Embryonic facial prominence (tissue), 1 donor: ENCODE measurements around the gene EMP3.
A peak's percentile ranks its signal among the peaks of the same experiment; 100 is the strongest.
"Not testable (repeated sequence)": the region's sequence is repeated elsewhere in the genome, so short reads cannot be mapped to it uniquely, and the experiment has no call there.

ENCODE experiments used
- DNase-seq: peaks from one replicate; pipeline ENCODE4 v3.0.0-alpha.2; 2016; ENCODE audit errors: extremely low spot score

The EMP3 gene, protein sequence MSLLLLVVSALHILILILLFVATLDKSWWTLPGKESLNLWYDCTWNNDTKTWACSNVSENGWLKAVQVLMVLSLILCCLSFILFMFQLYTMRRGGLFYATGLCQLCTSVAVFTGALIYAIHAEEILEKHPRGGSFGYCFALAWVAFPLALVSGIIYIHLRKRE

DNA sequence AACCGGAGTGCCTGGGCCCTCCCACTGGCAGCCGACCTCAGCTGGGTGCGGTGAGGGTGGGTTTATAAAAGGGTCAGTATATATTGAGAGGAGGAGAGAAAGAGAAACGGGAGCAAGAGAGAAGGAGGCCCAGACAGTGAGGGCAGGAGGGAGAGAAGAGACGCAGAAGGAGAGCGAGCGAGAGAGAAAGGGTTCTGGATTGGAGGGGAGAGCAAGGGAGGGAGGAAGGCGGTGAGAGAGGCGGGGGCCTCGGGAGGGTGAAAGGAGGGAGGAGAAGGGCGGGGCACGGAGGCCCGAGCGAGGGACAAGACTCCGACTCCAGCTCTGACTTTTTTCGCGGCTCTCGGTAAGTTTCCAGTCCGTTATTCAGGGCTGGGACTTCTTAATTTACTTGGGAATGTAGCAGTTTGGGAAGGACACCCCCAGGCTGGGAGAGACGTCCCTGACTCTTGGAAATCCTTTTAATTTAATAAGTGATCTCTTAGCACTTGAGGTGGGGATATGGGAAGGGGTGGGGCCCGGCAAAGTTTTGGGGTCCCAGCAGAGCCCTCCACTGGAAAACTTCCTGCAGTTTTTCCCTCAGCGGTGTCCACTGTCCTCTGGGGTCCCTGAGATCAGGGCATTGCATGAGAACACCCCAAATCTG lies at the start of gene EMP3:
Gene EMP3, plus strand, starts transcription at position 288 of the 646 bp plus-strand sequence. CDS start 1,293 bp downstream, outside the sequence.
- DNase-seq = peak; percentile 95

DNA sequence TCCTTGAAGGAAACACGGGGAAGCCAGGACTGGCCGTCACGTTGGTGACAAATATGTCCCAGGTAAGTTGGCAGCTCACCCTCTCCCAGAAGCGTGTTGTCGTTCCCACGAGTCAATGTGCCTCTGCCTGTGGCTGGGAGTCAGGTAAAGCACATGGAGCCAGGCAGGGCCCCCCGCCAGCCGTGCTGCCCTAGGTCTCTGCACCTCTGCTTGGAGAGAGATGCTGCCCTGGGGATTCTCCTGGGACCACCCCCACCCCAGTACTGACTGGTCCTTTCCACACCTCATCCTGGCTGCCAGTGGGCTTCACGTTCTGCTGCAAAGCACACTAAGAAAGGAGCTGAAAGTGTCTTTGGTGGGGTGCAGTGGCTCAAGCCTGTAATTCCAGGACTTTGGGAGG lies 45.6 kb upstream of the EMP3 start:
- no peak for DNase-seq

DNA sequence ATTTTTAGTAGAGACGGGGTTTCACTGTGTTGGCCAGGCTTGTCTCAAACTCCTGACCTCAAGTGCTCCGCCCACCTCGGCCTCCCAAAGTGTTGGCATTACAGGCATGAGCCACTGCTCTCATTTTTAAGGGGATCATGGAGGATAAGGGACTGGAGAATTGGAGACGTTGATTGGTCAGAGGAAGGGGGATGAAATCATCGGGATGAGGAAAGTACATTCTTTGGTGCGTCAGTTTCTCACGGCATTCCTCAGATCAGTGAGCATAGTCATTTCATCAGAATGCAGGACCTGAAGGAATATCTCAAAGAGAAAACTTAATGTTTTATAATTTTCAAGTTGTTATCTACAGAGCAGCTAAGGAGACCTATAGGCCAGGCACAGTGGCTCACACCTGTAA lies 41.4 kb upstream of the EMP3 start:
- no peak for DNase-seq

DNA sequence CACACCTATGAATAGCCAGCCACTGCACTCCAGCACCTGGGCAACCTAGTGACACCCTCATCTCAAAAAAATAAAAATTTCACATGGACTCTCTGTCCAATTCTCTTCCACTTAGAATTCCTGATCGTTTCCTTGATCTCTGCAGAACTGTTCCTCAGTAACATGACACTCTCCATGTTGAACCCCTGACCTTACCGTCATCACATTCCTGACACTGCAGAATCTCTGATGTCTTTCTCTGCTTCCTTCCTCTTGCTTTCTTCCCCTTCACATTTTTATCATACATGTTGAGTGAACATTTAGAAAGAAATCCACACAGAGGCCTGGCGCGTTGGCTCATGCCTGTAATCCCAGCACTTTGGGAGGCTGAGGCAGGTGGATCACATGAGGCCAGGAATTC lies 40.5 kb upstream of the EMP3 start:
- DNase-seq = no peak

DNA sequence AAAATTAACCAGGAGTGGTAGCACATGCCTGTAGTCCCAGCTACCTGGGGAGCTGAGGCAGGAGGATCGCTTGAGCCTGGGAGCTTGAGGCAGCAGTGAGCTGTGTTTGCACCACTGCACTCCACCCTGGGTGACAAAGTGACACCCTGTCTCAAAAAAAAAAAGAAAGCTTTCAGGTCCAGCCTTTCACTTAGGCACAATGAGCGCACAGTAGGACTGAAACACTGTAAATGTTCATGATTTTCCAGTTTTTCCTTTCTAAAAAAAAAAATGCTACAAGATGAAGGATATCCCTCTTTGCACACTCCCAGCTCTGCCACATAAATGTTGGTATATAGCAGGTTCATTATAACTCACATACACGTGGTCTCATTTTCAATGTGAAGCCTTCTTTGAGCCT lies 37.6 kb upstream of the EMP3 start:
- DNase-seq = no peak

DNA sequence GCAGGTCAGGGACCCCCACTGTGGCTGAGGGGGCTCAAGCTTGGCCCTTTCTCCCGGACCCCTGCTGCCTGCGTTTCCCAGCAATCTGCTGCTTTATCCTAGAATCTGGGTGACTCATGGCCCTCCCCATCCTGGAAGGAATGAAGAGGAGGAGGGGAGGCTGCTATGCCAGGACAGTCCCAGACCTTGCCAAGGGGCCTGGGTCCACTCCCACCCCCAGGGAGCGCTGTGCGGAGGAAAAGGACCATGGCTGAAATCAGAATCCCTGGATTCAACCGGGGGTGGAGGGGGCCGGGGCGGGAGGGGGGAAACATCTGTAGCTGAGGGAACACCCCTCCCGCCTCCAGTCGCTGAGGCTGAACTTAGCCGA lies 35.0 kb upstream of the EMP3 start:
- no peak for DNase-seq

DNA sequence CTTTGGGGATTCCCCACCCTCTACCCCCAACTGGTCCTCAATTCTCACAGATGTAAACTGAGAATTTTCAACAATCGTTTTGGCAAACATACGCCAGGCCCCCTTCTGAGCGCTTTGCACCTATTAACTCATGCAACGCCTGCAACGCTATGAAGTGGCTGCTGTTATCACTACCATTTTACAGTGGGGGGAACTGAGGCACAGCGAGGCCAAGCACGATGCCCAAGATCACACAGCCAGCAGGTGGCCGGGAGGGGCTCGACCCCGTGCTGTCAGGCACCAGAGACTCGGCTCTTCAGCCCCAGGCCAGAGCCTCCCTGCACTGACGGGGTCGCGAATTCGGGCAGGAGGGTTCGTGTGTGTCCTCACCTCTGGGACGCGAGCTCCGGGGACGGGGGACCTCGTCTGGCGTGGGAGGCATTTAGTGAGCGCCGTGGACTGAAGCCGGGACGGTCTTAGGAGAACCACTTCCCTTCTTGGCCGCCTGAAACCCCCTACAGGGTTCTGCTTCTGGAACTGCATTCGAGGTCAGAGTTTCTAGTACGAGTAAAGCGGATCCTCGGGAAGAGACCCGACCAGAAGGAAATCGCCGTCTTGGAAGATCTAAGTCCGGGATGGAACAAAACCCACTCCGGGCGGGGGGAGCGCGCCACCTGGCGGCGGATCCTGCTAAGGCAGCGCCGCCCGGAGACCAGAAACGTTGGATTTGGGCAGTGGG lies 34.4 kb upstream of the EMP3 start:
- peak; percentile 43 for DNase-seq

DNA sequence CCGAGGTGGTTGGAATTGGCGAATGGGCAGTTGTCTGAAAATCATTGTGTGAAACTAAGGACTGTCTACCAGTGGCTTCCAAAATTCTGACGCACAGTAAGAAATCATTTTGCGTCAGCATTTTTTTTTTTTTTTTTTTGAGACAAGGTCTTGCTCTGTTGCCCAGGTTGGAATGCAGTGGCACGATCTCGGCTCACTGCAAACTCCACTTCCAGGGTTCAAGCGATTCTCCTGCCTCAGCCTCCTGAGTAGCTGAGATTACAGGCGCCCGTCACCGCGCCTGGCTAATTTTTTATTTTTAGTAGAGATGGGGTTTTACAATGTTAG lies 33.9 kb upstream of the EMP3 start:
- not testable (repeated sequence) for DNase-seq

DNA sequence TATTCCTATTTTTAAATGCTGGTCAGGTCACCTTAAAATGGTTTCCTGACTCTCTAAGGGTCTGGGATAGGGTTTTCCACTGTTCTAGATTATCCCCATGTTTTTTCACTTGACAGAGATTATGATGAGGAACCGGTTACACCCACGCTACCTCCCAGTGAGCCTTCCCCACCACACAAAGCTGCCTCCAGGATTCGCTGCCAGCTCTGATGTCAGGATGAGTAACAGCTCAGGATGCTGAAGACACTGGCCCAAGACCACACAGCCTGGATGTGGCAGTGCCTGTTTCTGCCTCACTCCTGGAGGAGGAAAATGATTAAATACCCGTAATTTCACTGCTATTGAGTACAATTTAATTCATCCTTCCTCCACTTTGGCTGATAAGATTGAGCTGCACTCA lies 32.6 kb upstream of the EMP3 start:
- DNase-seq = no peak

DNA sequence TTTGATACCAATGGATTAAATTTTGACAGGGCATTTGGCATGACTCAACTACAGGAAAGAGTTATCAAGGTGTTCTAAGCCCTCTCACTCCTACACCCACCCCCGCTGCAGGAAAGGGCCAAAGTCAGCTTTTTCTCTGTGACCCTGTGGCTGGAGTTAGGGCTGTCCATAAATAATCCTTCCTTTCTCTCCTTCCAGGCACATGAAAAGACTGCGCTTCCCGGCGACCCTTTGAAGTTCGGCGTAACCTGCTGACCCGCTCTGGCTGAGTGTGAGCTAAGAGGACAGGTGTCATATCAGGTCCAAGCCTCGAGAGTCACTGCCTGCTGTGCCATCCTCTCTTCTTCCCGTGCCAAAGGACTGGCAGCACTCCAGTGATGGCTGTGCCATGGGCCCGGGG lies 29.9 kb upstream of the EMP3 start:
- no peak for DNase-seq

DNA sequence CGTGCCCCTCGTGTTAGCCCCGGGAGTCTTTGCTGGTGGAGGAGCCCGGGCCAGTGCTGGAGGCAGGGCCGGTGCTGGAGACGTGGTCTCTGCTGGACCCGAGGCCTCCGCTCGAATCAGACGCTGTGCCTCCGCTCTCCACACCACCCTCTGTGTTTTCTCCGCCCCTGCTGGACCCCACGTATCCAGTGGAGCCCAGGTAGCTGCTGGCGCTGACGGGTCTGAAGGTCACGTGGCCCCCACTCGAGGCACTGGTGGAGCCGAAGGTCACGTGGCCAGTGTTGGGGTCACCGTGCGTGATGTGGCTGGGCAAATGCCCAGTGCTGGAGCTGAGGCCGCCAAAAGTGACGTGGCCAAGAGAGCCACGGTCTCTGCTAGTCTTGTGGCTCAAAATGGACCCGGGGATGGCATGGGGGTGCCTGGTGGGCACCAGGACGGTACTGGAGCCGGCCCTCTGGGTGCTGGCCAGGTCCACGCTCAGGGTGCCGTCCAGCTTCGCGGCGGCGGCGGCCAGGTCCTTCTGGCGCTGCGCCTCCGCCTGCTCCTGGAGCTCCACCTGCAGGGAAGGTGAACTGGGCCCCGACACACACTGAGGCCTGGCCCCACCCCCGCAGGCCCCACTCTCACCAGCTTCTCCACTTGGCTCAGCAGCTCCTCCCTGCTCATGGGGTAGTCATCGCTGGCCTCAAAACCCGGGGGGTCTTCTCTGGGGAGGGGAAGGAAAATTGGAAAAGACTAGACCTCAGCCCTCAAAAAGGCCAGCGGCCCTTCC lies 28.2 kb upstream of the EMP3 start:
- DNase-seq = no peak

DNA sequence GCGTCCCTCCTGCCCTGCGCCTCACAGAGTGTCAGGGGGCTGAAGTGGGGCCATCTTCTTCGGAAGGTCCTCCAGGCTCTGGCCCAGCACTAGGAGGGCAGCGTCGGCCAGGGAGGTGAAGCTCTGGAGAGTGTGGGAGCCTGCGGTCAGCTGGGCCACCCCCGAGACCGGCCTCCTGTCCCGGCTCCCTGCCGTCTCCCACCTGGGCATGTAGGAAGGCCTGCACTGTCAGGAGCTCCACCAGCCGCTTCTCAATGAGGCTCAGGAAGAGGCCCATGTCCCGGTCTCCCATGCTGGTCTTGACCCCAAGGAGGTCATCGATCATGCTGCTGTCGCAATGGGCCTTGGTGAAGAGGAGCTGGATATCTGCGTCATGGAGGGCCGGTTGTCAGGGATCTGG lies 27.4 kb upstream of the EMP3 start:
- DNase-seq = no peak

DNA sequence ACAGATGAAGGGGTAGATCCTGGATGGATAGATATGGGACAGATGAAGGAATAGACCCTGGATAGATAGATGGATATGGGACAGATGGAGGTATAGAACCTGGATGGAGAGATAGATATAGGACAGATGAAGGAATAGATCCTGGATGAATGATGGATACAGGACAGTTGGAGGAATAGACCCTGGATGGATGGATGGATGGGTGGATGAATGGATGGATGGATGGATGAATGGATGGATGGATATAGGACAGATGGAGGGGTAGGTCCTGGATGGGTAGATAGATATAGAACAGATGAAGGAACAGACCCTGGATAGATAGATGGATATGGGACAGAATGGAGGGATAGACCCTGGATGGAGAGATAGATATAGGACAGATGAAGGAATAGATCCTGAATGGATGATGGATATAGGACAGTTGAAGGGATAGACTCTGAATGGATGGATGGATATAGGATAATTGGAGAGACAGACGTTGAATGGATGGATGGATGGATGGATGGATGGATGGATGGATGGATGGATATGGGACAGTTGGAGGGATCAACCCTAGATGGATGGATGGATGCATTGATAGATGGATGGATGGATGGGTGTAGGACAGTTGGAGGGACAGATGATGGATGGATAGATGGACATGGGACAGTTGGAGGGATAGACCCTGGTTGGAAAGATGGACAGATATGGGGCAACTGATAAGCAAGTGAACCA lies 23.3 kb upstream of the EMP3 start:
- DNase-seq = no peak

DNA sequence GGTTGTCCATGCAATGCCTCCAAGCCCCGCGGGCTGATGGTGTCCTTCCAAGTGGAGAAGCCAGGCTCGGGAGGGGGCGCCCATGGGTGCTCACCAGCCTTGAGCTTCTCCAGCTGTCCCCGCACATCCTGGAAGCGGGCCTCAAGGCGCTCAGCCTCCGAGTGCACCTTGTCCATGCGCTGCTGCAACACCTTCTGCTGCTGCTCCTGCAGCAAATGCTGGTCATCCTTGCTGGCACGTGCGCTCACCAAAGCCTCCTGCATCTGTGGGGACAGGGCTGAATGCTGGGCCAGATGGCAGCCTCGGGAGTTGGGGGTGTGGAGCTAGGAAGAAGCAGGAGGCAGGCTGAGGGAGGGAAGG lies 22.8 kb upstream of the EMP3 start:
- no peak for DNase-seq

DNA sequence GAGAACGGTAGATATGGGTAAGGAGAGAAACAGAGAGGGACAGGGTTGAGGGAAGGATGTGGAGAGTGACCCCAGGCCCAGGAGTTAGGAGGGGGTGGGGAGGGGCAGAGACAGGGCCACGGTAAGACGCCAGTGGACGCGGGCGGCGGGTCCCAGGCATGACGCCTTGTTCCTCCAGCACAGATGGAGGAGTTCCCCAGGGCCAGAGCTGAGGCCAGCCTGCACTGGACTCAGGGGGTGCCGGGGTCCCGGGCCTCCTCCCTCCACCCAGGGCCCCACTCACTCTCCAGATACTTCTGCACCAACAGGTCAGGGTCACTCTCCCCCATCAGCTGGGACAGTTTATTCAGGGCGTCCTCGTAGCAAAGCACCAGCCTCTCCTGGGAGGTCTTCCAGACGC lies 22.0 kb upstream of the EMP3 start:
- DNase-seq = no peak

DNA sequence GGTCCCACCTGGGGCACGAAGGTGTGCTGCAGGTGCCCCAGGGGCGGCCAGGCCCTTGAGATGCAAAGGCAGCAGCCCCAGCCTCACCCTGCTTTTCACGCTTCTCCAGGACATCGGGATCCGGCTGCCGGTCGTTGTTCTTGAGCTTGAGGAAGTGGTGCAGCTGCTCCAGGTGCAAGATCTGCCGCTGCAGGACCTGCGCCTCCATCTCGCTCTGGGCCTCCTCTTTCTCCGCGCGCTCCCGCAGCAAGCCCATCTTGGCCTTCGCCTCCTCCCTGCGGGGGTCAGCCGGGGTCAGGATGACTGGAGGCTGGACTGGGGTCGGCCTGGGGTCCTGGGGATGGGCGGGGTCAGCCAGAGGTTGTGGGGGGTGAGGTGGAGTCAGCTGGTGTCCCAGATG lies 21.5 kb upstream of the EMP3 start:
- no peak for DNase-seq

DNA sequence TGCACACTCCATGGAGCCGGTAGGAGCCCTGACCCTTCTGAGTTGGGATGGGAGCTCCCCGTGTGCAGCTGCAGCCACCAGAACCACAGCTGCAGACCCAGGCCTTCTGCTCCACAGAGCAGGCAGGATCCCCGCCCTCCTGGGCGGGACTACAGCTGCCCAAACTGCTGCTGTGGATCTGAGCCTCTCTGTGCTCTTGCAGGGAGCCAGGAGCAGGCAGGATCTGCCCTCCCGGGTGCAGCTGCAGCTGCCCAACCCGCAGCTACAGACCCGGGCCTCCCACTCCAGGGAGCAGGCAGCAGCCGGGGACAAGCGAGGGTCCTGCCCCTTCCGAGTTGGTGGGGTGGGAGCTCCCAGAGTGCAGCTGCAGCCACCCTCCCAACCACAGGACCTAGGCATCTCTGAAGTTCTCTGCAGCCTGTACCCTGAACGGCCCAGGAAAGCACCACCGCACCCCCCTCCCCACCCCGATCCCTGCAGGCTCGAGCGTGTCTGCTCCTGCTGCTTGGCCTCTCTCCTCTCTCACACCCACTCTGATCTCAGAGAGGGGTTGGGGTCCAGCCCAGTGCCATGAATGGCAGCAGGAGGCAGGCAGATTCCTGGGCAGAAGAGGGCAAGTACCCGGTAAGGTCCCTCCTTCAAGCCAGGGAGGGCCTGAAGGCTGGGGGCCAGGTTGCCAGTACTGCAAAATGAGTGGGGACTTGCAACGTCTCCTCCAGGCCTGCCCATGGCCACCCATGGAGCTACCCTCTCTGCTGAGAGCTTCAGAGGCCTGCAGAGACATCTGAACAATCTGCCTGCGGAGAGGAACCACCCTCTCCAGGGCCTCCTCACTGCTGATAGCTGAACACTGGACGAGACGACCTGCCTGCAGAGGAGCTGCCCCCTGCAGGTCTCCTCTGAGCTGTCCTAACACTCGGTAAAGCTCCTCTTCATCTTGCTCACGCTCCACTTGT lies 16.4 kb upstream of the EMP3 start:
- no peak for DNase-seq

DNA sequence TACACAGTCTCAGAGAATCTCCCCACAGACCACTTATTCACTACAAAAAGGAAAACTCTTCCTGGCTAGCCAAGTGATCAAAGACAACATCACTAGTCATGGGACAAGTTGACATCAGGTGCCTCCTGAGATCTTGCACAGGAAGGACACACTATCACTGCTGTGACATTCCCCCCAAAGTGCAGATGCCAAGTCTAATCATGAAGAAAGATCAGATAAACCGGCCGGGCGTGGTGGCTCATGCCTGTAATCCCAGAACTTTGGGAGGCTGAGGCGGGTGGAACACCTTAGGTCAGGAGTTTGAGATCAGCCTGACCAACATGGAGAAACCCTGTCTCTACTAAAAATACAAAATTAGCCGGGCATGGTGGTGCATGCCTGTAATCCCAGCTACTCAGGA lies 15.6 kb upstream of the EMP3 start:
- DNase-seq = not testable (repeated sequence)

DNA sequence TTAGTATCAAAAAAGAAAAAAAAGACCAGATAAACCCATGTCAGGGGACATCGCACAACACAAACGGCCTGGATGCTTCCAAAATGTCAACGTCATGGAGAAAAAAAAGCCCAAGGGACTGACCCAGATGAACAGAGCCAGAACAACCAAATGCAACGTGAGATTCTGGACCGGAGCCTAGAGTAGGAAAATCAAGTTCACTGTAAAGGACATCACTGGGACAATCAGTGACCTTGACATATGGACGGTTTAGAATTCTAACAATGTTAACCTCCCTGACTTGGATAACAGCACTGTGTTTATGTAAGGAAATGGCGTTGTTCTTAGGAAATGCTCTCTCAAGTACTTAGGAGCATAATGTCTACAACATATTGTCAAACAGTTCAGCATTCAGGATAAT lies 15.1 kb upstream of the EMP3 start:
- no peak for DNase-seq

DNA sequence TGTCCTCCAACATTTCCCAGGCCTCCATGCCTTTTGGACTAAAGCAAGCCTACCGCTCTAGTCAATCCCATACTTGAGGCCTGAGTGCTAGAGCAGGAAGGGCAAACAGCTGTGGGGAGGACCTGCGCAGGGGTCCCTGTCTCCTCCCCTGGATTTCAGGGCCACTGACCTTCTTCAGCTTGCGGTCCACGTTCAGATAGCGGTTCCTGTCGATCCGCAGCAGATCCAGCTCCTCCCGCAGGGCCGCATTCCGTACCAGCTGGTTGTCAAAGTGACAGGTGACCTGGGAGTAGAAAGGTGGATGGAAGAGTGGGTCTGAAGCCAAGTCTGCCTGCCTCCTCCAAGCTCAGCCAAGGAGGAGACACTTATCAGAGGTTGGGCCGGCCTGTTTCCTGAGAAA lies 14.0 kb upstream of the EMP3 start:
- no peak for DNase-seq

DNA sequence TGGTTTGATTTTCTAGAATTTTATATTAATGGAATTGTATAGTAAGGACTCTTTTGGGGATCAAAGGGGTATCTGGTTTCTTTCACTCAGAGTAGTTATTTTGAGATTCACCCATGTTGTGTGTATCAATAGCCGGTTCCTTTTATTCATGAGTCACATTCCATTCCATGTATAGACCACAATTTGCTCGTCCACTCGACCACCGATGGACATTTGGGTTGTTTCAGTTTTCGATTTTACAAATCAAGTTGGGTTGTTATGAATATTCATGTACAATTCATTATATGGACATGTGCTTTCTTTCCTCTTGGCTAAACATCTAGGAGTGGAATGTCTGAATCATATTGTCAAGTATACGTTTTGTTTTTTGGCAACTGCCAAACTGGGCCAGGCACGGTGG lies 9.6 kb upstream of the EMP3 start:
- no peak for DNase-seq
